HT1080 (cell line): ENCODE results near the gene GPSM1. TPM values are rescaled to one million over a fixed set of nuclear protein-coding genes. Genes with fewer than 3 reads are reported as not detected.
A peak's percentile ranks its signal among the peaks of the same experiment; 100 is the strongest.

ENCODE experiments used
- DNase-seq: peaks from one replicate; pipeline ENCODE4 v3.0.0-alpha.2; 2015; ENCODE audit warnings: low read depth
- total RNA-seq: library from RNA; depleted of rRNA; stranded (reverse); fragments of >200 nt; shearing (Covaris generic); gene quantifications from 2 replicates; pipeline ENCODE4 v1.2.3, GENCODE V29; 2014

Gene GPSM1
- total RNA-seq, 1 experiment from 2014 or later = 23.1 TPM

GRCh38 chr9:136358888-136359287 is 31.5 kb downstream of the GPSM1 start:
- no peak for DNase-seq

GRCh38 chr9:136359774-136360718 is 32.7 kb downstream of the GPSM1 start:
- no peak for DNase-seq

- no peak for DNase-seq
These were observed 33.9 kb downstream of the GPSM1 start for GRCh38 chr9:136361047-136361753.

GRCh38 chr9:136361754-136362449 is 34.6 kb downstream of the GPSM1 start:
- DNase-seq = no peak

- no peak for DNase-seq
These were observed 35.1 kb downstream of the GPSM1 start for GRCh38 chr9:136362450-136362784.

GRCh38 chr9:136363106-136363948 is 36.0 kb downstream of the GPSM1 start, which contains the start of gene DNLZ:
DNLZ (minus strand) TSS chr9:136363744; CDS start chr9:136363714, 30 bp downstream.
- DNase-seq = peak; percentile 81

- no peak for DNase-seq
These were observed 36.8 kb downstream of the GPSM1 start for GRCh38 chr9:136363949-136364748.

GRCh38 chr9:136364942-136365774 is 37.8 kb downstream of the GPSM1 start:
- no peak for DNase-seq

- no peak for DNase-seq
These were observed 38.5 kb downstream of the GPSM1 start for GRCh38 chr9:136365775-136366222.

GRCh38 chr9:136366826-136367225 is 39.5 kb downstream of the GPSM1 start:
- DNase-seq = no peak

- no peak for DNase-seq
These were observed 40.2 kb downstream of the GPSM1 start for GRCh38 chr9:136367296-136368145.

- DNase-seq = no peak
These were observed 40.9 kb downstream of the GPSM1 start for GRCh38 chr9:136368190-136368589.

GRCh38 chr9:136370037-136370436 is 42.7 kb downstream of the GPSM1 start:
- no peak for DNase-seq

GRCh38 chr9:136370687-136371532 is 43.6 kb downstream of the GPSM1 start:
- DNase-seq = no peak

- no peak for DNase-seq
These were observed 44.2 kb downstream of the GPSM1 start for GRCh38 chr9:136371533-136371880.

- DNase-seq = no peak
These were observed 44.7 kb downstream of the GPSM1 start for GRCh38 chr9:136372006-136372405.
